Measurements from ENCODE around the gene IFFO2. TPM values are rescaled to one million over a fixed set of nuclear protein-coding genes. Genes with fewer than 3 reads are reported as not detected.

The IFFO2 gene
- polyA plus RNA-seq, 1 of the 3 experiments (the other 2 are of a cell fraction), result 10.5 TPM

GRCh38 chr1:18976096-18976495 lies 19.6 kb upstream of the IFFO2 start:
- POLR2A ChIA-PET, result no interaction called here
- WGBS (ENCODE audit: low lambda C conversion rate), result 91% methylated on average over 8 of the region's 8 CpGs

GRCh38 chr1:18974606-18975005 lies 18.1 kb upstream of the IFFO2 start:
- H3K4me3 ChIP-seq (ENCODE audit: low read depth in 2 of 2, low read length in 1 of 2), result no peak overlapping the region
- no peak overlapping the region for H3K9ac ChIP-seq
- WGBS (ENCODE audit: low lambda C conversion rate), result 73% methylated on average over 6 of the region's 7 CpGs
- ChIA-PET POLR2A (no interaction called here), CTCF (interaction anchor here (0.8 to 3.4 kb wide), 3 partner anchors 62 to 94 kb away, joined by 3 to 20 read pairs (median 4); no protein-coding TSS in a partner anchor)
- no peaks in the 10 kb centered on the region for H3K36me3 ChIP-seq (replicated peaks in 1 of 2; ENCODE audit: control insufficient read depth in 1 of 2, insufficient read depth in 2 of 2, low read length in 1 of 2)
- no peak overlapping the region for H3K27ac ChIP-seq (ENCODE audit: low read depth in 2 of 2, low read length in 1 of 2)
- no peaks in the 10 kb centered on the region for H4K20me1 ChIP-seq (ENCODE audit: insufficient read depth)
- H3F3A ChIP-seq (replicated peaks; ENCODE audit: insufficient read depth), result peaks cover 15% of the 10 kb centered on the region
- no peak overlapping the region for H2AFZ ChIP-seq (ENCODE audit: low read depth)
- H3K4me1 ChIP-seq (ENCODE audit: control insufficient read depth in 1 of 2, insufficient read depth in 2 of 2, low read depth in 1 of 2, low read length in 1 of 2), result no peaks in the 10 kb centered on the region
- no peaks in the 10 kb centered on the region for H3K27me3 ChIP-seq (ENCODE audit: insufficient read depth)
- TF ChIP-seq TAF1 (IDR thresholded peaks at IDR 0.05; ENCODE audit: borderline replicate concordance, low read depth, low read length) (no peak), ELF1 (IDR thresholded peaks at IDR 0.05) (no peak), SIN3A (IDR thresholded peaks at IDR 0.05; ENCODE audit: borderline replicate concordance, low read depth, low read length) (no peak), RCOR1 (IDR thresholded peaks at IDR 0.05; ENCODE audit: low read length) (no peak), USF2 (IDR thresholded peaks at IDR 0.05; ENCODE audit: borderline replicate concordance, low read depth, low read length) (no peak), CTCF (IDR thresholded peaks at IDR 0.05) (no peak), NFIC (IDR thresholded peaks at IDR 0.05; ENCODE audit: borderline replicate concordance) (no peak), FOXM1 (IDR thresholded peaks at IDR 0.05; ENCODE audit: low read depth) (no peak), NRF1 (IDR thresholded peaks at IDR 0.05; ENCODE audit: low read depth, low read length) (no peak), TEAD4 (IDR thresholded peaks at IDR 0.05; ENCODE audit: borderline replicate concordance, insufficient read depth) (no peak), YY1 (IDR thresholded peaks at IDR 0.05; ENCODE audit: low read depth) (no peak), RAD21 (IDR thresholded peaks at IDR 0.05; ENCODE audit: low read length) (no peak), POLR2AphosphoS5 (IDR thresholded peaks at IDR 0.05; ENCODE audit: low read depth, low read length) (no peak)
- TF ChIP-seq, protein P1, sequence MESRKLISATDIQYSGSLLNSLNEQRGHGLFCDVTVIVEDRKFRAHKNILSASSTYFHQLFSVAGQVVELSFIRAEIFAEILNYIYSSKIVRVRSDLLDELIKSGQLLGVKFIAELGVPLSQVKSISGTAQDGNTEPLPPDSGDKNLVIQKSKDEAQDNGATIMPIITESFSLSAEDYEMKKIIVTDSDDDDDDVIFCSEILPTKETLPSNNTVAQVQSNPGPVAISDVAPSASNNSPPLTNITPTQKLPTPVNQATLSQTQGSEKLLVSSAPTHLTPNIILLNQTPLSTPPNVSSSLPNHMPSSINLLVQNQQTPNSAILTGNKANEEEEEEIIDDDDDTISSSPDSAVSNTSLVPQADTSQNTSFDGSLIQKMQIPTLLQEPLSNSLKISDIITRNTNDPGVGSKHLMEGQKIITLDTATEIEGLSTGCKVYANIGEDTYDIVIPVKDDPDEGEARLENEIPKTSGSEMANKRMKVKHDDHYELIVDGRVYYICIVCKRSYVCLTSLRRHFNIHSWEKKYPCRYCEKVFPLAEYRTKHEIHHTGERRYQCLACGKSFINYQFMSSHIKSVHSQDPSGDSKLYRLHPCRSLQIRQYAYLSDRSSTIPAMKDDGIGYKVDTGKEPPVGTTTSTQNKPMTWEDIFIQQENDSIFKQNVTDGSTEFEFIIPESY (IDR thresholded peaks at IDR 0.05; ENCODE audit: borderline replicate concordance, low read depth), result no peak
- TF ChIP-seq, protein P2, sequence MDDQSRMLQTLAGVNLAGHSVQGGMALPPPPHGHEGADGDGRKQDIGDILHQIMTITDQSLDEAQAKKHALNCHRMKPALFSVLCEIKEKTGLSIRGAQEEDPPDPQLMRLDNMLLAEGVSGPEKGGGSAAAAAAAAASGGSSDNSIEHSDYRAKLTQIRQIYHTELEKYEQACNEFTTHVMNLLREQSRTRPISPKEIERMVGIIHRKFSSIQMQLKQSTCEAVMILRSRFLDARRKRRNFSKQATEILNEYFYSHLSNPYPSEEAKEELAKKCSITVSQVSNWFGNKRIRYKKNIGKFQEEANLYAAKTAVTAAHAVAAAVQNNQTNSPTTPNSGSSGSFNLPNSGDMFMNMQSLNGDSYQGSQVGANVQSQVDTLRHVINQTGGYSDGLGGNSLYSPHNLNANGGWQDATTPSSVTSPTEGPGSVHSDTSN (IDR thresholded peaks at IDR 0.05), result no peak
- H3K4me2 ChIP-seq, result no peak overlapping the region
- no peaks in the 10 kb centered on the region for H3K79me2 ChIP-seq (ENCODE audit: insufficient read depth)
- no peaks in the 10 kb centered on the region for H3K9me3 ChIP-seq
- no peaks in the 10 kb centered on the region for H3K9me2 ChIP-seq
- DNase-seq, result no peak

More at GRCh38 chr1:18976096-18976495, 19.6 kb upstream of the IFFO2 start:
- Histone ChIP-seq H3K9me3 (peaks cover 5% of the 10 kb centered on the region; the same call in 1 of the 2 replicates), H3K4me1 (ENCODE audit: control insufficient read depth in 1 of 2, insufficient read depth in 2 of 2, low read depth in 1 of 2, low read length in 1 of 2) (no peaks in the 10 kb centered on the region), H3K79me2 (ENCODE audit: insufficient read depth) (no peaks in the 10 kb centered on the region), H3K27ac (ENCODE audit: low read depth in 2 of 2, low read length in 1 of 2) (no peak overlapping the region), H2AFZ (ENCODE audit: low read depth) (no peak overlapping the region), H3K9ac (no peak overlapping the region), H3K27me3 (ENCODE audit: insufficient read depth) (no peaks in the 10 kb centered on the region), H3K9me2 (no peaks in the 10 kb centered on the region), H3K4me3 (ENCODE audit: low read depth in 2 of 2, low read length in 1 of 2) (no peak overlapping the region), H3F3A (replicated peaks; ENCODE audit: insufficient read depth) (peaks cover 8% of the 10 kb centered on the region), H3K4me2 (no peak overlapping the region), H4K20me1 (ENCODE audit: insufficient read depth) (no peaks in the 10 kb centered on the region), H3K36me3 (replicated peaks in 1 of 2; ENCODE audit: control insufficient read depth in 1 of 2, insufficient read depth in 2 of 2, low read length in 1 of 2) (no peaks in the 10 kb centered on the region)
- TF ChIP-seq TEAD4 (IDR thresholded peaks at IDR 0.05; ENCODE audit: borderline replicate concordance, insufficient read depth), result no peak
- CTCF ChIA-PET, result interaction anchor here (1.2 kb wide), 1 partner anchor 13 kb away, joined by 3 read pairs; no protein-coding TSS in a partner anchor
- no peak for DNase-seq

All from SK-N-SH (cell line).